Inflammatory macrophage treated with lipopolysaccharide for 4 hours (primary cell): ENCODE data around the gene HORMAD2.
"Not testable (repeated sequence)": the region's sequence is repeated elsewhere in the genome, so short reads cannot be mapped to it uniquely, and the experiment has no call there.

Experiments
- DNase-seq: peaks from one replicate; pipeline ENCODE4 v3.0.0-alpha.2; 2020

The HORMAD2 gene

DNA sequence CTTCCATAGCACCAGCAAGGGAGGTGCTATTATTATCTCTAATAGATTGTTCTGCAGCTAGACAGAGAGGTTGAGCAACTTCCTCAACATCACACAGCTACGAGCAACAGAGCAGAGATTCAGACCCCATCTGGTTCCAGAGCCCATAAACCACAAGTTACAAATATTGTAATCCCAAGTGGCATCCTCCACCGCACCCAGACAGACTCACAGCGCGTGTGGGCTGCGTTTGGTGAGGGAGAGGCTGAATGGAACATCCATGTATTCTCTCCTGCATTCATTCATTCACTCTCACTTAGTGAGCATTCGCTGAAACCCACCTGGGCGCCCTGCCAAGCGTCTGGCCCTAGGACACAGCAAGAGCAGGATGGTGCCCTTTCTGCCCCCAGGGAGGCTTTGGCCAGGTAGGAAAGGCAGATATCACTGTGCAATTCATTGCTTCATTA lies 132.8 kb downstream of the HORMAD2 start:
- peak; percentile 85 for DNase-seq

DNA sequence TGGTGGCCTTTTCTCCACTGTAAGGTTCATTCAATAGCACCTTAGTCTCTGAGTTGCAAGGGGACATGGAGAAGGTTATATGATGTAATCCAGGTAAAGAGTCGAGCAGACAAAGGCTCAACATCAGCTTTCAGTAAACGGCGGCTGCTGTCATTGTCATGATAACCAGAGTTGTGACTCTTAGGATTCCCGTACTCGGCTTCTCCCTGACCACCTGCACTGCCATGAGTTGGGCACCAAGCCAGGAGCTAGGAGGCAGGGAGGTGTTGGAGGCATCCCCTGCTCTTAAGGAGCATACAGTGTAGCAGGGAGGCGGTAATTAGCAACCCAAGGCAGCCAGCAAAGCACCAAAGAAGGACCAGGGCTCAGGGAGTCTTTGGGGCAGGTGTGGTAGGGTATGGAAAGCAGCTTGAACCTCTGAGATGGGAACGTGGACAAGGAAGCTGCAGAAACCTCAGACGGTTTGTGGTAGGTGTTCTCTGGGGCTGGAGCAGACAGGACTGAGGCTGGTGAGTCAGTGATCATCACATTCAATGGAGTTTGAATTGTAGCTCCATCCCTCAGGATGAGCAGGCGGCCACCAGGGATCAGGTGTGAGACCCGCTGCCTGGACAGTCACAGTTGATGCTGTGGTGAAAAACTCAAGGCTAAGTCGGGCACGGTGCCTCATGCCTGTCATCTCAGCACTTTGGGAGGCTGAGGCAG lies 134.6 kb downstream of the HORMAD2 start:
- no peak for DNase-seq

DNA sequence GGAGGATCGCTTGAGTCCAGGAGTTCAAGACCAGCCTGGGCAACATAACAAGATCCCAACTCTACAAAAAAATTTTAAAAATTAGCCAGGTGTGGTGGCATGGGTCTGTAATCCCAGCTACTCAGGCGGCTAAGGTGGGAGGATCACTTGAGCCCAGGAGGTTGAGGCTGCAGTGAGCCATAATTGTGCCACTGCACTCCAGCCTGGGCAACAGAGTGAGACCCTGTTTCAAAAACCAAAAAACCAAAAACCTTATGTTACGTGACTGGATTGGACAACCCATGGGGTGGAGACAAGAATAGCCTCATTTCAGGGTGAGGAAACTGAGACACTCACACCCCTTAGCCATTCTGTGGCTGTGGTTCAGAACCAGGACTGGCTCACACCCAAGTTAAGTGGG lies 136.0 kb downstream of the HORMAD2 start:
- not testable (repeated sequence) for DNase-seq

DNA sequence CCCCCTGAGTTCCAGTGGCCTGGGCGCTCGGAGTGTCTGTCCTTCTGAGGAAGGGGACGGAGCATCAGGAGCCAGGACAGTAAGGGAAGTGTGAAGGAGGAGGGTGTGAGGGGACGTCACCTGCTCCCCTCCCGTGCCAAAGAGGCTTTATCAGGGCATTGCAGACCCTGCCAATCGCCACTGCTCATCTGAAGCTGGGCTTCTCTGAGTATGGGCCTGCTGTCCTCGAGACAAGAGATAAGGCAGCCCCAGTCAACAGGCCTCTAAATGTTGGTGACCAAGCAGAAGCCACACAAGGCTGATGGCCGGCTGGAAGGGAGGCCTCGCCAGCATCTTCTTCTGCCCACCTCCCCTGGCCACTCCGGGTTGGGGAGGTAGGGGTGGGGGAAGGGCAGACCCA lies 136.4 kb downstream of the HORMAD2 start:
- DNase-seq = no peak

DNA sequence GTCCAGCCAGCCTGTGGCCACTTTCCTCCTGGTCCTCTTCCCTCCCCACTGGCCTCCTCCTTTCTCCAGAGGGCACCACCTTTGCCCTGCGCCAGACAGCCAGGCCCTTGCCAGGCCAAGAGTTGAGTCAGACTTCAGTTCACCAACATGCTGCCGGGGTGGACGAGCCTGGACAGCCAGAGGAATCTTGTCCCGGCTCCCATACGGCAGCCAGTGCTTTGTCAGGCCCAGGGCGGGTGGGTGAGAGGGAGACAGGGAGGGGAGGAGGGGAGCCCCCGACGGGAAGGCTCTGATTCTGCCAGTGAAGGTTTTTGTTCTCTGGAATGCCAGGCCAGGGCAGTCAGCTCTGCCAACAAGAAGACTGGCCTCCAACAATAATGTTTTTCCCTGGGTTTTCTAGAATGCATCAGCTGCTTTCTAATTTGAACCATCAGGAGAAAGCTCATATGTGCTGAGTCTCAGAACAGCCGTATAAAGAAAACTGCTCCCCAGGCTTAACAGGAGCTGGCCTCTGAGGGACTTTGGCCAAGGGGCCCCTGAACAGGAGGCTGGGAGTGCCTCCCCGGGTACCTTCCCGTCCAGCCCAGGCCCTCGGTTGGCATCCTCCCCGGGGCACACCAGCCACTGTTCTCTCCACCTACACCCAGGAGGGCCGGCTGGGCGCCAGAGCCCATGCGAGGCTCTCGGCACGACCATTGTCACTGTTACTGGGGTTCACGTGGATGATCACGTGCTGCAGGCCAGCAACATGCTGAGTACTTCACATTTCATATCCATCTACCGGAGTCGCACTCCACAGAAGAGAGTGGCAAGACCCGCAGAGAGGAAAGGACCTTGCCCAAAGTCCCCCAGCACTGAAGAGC lies 137.7 kb downstream of the HORMAD2 start:
- no peak for DNase-seq

DNA sequence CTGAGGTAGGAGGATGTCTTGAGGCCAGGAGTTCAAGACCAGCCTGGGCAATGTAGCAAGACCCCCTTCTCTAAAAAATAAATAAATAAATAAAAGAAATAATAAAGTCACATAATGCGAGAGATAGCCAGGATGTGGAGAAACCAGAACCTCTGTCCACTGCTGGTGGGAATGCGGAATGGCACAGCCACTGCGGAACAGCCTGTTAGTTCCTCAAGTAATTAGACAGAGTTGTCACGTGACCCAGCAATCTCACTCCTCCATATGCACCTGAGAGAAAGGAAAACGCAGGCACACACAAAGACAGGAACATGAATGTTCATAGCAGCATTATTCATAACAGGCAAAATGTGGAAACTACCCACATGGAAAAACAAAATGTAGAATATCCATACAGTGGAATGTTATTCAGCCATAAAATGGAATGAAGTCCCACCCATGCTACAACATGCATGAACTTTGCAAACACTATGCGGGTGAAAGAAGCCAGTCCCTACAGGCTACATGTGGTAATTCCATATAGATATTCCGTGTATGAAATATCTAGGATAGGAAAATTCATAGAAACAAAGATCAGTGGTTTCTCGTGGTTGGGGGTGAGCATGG lies 138.9 kb downstream of the HORMAD2 start:
- DNase-seq = no peak

DNA sequence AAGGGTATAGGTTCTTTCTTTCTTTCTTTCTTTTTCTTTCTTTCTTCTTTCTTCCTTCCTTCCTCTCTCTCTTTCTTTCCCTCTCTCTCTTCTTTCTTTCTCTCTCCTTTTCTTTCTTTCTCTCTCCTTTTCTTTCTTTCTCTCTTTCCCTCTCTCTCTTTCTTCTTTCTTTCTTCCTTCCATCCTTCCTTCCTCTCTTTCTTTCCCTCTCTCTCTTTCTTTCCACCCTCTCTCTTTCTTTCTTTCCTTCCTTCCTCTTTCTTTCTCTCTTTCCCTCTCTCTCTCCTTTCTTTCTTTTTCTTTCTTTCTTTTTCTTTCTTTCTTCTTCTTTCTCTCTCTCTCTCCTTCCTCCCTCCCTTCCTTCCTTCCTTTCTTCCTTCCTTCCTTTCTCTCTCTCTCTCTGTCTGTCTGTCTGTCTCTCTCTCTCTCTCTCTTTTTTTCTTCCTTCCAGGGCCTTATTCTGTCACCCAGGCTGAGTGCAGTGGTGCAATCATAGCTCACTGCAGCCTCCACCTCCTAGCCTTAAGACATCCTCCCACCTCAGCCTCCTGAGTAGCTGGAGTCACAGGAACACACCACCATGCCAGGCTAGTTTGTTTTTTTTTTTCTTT lies 139.5 kb downstream of the HORMAD2 start:
- DNase-seq = no peak

DNA sequence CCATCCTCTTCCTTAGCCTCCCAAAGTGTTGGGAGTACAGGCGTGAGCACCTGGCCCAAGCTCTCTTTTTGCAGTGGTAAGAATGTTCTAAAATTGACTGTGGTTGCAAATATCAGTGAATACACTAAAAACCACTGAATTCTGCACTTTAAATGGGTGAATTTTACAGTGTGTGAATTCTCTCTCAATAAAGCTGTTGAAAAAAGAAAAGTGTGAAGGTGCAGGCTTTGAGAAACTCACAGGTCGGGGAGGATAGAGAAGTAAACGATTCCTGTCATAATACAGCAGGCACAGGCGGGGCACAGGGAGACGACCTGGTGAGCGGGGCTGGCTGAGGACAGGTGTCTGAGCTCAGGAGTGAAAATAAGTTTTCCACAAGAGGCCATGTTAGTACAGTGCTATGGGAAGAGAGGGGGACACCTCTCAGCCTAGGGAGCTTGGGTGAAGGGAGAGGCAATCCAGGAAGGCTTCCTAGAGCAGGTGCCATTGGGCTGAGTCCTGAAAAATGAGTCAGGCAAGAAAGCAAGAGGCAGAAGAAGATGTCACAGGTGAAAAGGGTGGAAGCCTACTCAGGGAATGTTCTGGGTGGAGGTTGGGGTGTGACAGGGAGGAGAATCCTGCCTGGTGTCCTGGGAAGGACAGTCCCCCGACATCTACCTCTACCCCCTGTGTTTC lies 140.2 kb downstream of the HORMAD2 start:
- DNase-seq = no peak

DNA sequence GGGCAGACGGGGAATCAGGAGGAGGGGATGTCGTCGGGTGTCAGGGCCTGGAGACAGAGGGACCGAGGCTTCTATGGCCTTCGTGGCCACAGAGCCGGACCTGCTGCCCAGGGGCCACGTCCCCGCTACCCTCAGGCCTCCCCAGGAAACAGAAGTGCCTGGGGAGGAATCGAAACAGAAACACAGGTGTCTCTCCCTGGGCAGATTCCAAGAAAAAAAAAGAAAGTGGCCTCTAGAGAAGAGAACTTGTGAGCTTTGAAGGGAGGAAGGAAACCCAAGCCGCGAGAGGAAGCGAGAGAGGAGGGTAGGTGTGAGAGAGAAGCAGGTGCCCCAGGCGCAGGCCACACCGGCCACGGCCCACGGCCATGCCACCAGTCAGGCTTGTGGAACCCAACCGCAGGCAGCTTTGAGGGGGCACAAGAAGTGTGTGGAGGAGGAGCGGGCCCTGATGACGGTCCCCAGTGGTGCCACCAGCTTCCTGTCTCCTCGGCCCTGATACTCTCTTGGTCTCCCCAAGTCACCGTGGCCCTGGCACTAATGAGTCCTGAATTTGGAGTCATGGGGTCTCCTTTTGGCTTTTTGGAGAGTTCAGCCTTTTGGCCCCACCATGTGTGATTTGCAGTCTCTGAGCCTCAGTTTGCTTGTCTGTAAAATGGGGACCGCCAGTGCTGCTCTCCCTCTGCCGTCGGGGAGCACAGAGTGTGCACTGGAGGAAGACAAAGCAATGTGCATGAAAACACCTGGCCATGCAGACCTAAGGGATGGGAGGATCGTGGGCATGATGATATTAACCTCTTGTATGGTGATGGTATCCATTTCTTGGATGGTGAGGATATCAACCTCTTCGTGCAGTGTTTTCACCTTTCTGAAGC lies 141.1 kb downstream of the HORMAD2 start:
- DNase-seq = no peak

DNA sequence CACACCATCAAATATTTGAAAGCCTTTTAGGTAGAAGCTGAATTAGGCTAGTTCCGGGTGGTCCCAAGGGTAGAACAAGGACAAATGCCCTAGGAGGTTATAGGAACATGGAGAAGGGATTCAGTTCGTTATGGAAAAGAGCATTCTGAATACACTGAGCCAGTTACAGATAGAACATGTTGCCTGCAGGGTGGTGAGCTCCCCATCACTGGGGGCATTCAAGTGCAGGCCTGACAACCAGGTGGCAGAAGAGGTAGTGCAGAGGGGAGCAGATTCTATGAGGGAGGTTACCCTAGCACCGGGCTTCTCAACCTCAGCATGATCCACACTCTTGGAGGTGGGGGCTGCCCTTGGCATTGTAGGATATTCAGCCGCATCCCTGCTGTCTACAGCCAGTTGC lies 142.1 kb downstream of the HORMAD2 start:
- no peak for DNase-seq

DNA sequence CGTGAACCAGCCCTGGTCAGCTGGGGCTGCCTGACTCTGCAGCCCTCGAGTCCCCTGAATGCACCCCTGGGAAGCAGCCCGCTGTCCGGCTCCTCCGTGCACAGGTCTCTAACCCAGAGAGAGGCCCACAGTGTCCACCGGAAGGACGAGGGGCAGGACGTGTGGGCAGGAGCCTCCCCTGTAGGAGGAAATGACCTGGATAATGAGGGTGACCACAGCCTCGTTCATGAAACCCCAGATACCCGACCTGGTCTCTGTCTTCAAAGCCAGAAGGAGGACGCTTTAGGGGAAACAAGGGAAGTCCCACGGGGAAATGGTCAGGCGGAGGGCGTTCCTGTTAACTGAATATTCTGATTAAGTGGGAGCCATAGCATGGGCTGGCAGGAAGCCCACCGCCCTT lies 143.0 kb downstream of the HORMAD2 start:
- no peak for DNase-seq

DNA sequence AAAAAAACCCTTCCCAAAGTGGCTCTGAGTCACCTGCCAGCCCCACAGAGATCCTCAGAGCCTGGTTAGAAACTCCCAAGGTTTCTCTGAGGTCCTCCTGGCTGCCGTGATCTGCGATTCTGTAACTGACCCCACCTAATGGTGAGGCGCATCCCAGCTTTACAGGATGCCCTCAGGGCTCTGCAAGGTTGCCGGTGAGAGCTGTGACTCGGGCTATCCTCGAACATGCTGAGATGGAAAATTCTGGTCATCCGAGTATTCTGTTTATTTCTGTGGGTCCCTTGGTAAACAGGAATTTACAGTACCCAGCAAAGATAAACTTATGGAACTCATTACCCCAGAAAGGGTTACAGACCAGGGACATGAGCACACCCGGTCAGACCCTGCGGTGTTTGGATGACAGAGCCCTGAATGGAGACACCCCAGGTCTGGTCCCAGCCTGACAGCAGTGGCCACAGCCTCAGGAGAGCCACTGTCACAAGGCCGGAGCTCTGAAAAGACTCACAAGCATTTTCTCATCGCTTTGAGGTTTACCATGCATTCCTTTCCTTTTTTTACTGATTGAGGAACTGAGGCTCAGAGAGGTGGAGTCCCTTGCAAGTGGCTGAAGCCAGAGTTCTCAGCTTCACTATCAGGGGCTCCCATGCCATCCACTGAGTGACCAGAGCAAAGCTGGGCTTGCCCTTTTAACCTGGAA lies 144.0 kb downstream of the HORMAD2 start:
- peak; percentile 47 for DNase-seq

DNA sequence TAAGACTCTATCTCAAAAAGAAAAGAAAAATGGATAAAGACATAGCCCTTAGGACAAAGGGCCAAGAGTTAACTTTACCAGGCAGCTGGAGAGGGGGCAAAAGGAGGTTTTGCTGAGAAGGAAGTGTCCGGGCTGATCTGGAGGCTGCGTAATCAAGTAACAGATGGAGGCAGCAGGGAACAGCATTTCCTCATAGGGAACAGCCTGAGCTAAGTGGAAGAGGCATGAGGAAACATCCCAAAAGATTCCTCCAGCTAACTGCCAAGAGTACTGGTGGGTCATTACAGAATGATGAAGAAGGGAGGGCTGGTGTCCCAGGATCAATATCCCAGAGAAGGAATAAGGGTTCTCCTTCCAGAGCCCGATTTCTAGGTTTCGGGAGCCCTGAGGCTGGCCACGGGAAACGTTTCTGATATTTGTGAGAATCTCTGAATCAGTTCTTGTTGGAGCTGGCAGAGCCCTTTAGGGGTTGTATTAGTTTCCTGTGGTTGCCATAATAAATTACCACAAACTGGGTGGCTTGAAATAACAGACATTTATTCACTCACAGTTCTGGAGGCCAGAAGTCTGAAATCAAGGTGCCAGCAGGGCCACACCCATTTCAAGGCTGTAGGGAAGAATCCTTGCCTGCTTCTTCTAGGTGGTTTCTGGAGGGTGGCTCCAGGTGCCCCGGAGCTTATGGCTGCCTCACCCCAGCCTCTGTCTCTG lies 145.1 kb downstream of the HORMAD2 start:
- no peak for DNase-seq

DNA sequence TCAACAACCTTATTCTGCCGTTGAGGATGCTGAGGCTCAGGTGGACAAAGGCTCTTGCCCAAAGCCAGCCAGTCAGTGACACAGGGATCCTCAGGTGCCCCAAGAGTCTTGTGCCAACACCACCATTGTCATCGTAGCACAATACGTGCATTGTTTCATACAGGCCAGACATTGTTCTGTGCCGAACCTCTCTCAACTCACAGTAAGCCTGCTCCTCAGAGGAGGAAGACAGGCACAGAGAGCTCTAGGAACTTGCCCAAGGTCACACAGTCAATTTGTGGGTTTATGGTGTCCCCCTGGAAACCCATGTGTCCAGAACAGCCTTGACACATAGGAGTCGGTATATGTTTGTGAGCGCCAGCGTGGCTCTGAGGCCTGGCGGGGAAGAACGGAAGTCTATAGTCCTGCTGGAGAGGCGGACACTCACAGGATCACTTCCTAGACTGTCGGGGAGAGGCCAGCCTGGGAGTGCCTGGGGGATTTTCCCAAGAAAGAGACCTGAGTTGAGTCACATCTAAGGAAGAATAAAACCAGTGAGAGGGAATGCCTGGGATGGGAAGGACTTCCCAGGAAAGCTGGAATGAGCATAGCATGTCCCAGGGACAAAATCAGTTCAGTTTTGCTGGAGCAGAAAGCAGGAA lies 146.0 kb downstream of the HORMAD2 start:
- DNase-seq = no peak
